Keratinocyte (primary cell): ENCODE data around the gene NLRP6. TPM values are rescaled to one million over a fixed set of nuclear protein-coding genes. Genes with fewer than 3 reads are reported as not detected.
A peak's percentile ranks its signal among the peaks of the same experiment; 100 is the strongest.

Experiments used
- DNase-seq: peaks from one replicate; pipeline ENCODE4 v3.0.0-alpha.2; 2011; ENCODE audit warnings: low read depth, missing footprints, low spot score
- FAIRE-seq: peaks from 2 replicates; lab custom pipeline; 2011; peaks lifted over from hg19 to GRCh38; lab: Jason Lieb, UNC
- H2AFZ ChIP-seq: 2 replicates; pipeline ENCODE4 v1.6.0; 2012; ENCODE audit warnings: low read length, control low read depth, inconsistent platforms; ENCODE audit not compliant: control insufficient read depth
- H3K27ac ChIP-seq: 2 replicates; pipeline ENCODE4 v1.5.1; 2011; ENCODE audit warnings: low read length; ENCODE audit not compliant: control insufficient read depth, insufficient read depth
- H3K27me3 ChIP-seq: 3 replicates; pipeline ENCODE4 v1.6.0; 2011; ENCODE audit warnings: low read length; ENCODE audit not compliant: control insufficient read depth, insufficient read depth; ENCODE audit errors: extremely low read depth
- H3K36me3 ChIP-seq, 2 experiments: 2 replicates in 1 of 2; 3 replicates in 1 of 2; pipeline ENCODE4 v1.5.1; 2011; ENCODE audit warnings: low read length in 2 of 2, mild to moderate bottlenecking in 1 of 2; ENCODE audit not compliant: control insufficient read depth in 2 of 2, insufficient read depth in 2 of 2; ENCODE audit errors: extremely low read depth in 1 of 2
- H3K4me1 ChIP-seq: 3 replicates; pipeline ENCODE4 v1.5.1; 2011; ENCODE audit warnings: low read length; ENCODE audit not compliant: control insufficient read depth, insufficient read depth; ENCODE audit errors: extremely low read depth
- H3K4me2 ChIP-seq: 3 replicates; pipeline ENCODE4 v1.6.0; 2011; ENCODE audit warnings: low read depth, low read length; ENCODE audit not compliant: control insufficient read depth, insufficient read depth; ENCODE audit errors: extremely low read depth
- H3K4me3 ChIP-seq, 3 experiments: fragments of 200-600 bp in 1 of 3; sonication (generic) in 1 of 3; 2 replicates in 2 of 3; 3 replicates in 1 of 3; pipeline ENCODE4 v1.5.1; 2011 to 2016; ENCODE audit warnings: low read length in 3 of 3, mild to moderate bottlenecking in 3 of 3, control low read depth in 2 of 3, inconsistent platforms in 1 of 3, low read depth in 1 of 3, mixed read lengths in 1 of 3, mixed run types in 1 of 3, moderate library complexity in 1 of 3; ENCODE audit not compliant: control insufficient read depth in 2 of 3, insufficient read depth in 2 of 3; ENCODE audit errors: extremely low read depth in 1 of 3
- H3K79me2 ChIP-seq: 2 replicates; pipeline ENCODE4 v1.6.0; 2012; ENCODE audit warnings: low read length; ENCODE audit not compliant: control insufficient read depth, insufficient read depth
- H3K9ac ChIP-seq: 3 replicates; pipeline ENCODE4 v1.6.0; 2011; ENCODE audit warnings: low read length; ENCODE audit not compliant: control insufficient read depth, insufficient read depth; ENCODE audit errors: extremely low read depth
- H3K9me1 ChIP-seq: 3 replicates; pipeline ENCODE4 v1.6.0; 2011; ENCODE audit warnings: low read length; ENCODE audit not compliant: control insufficient read depth, insufficient read depth; ENCODE audit errors: extremely low read depth
- H3K9me3 ChIP-seq: 2 replicates; pipeline ENCODE4 v1.5.1; 2012; ENCODE audit warnings: low read depth, low read length; ENCODE audit not compliant: control insufficient read depth
- H4K20me1 ChIP-seq: 3 replicates; pipeline ENCODE4 v1.6.0; 2011; ENCODE audit warnings: low read length; ENCODE audit not compliant: control insufficient read depth, insufficient read depth; ENCODE audit errors: extremely low read depth
- CTCF ChIP-seq, 3 experiments: IDR thresholded peaks in 1 of 3; conservative IDR thresholded peaks in 1 of 3; optimal IDR thresholded peaks in 1 of 3; 2 replicates in 2 of 3; 3 replicates in 1 of 3; pipeline versions ENCODE3 to v1.5.1; 2011; ENCODE audit warnings: low read length in 3 of 3, mild to moderate bottlenecking in 3 of 3, moderate library complexity in 2 of 3, control low read depth in 1 of 3, inconsistent platforms in 1 of 3; ENCODE audit not compliant: insufficient read depth in 2 of 3; ENCODE audit errors: extremely low read depth in 1 of 3
- EZH2 ChIP-seq: IDR thresholded peaks from one replicate; pipeline ENCODE4 v1.6.1; 2012; ENCODE audit warnings: inconsistent platforms, mild to moderate bottlenecking, low read length, moderate library complexity
- dilution Hi-C: fragments of 300-500 bp; cut with MboI; formaldehyde crosslinking; loops from one replicate; pipeline ENCODE4 v1.7.0; 2020; ENCODE audit warnings: low sequenced_read_pairs; ENCODE audit not compliant: extremely low pct_ligation_motif_present
- polyA plus RNA-seq, 5 experiments: library from polyadenylated mRNA; depleted of rRNA in 3 of 5; stranded (reverse) in 3 of 5; stranded (forward) in 1 of 5; unstranded in 1 of 5; fragments of >200 nt; gene quantifications; 1 replicate in 1 of 5; 2 replicates in 3 of 5; 3 replicates in 1 of 5; pipeline versions ENCODE4 v1.2.1 to v1.2.3, GENCODE V29; 2011 to 2012; ENCODE audit warnings: missing spikeins in 2 of 5, low read depth in 1 of 5, low replicate concordance in 1 of 5

NLRP6 gene
- polyA plus RNA-seq, 1 donor (not counting 4 experiments of a cell fraction or from before 2014, with no cell fraction given) = not detected

GRCh38 chr11:287821-288477 is 9.7 kb downstream of the NLRP6 start:
- Histone ChIP-seq H2AFZ (peak overlapping the region; percentile 78), H3K4me1 (peaks cover 7% of the 10 kb centered on the region), H3K4me2 (peak overlapping the region; percentile 86), H3K4me3 (peak overlapping the region; percentile 35 to 75 (median 54)), H4K20me1 (no peaks in the 10 kb centered on the region), H3K79me2 (no peaks in the 10 kb centered on the region), H3K27me3 (peaks cover 33% of the 10 kb centered on the region), H3K9me1 (no peaks in the 10 kb centered on the region), H3K36me3 (no peaks in the 10 kb centered on the region), H3K9ac (peak overlapping the region; percentile 44), H3K27ac (no peak overlapping the region), H3K9me3 (no peaks in the 10 kb centered on the region)
- DNase-seq = no peak
- TF ChIP-seq EZH2 (no peak), CTCF (optimal IDR thresholded peaks at IDR 0.05 in 1 of 3, IDR thresholded peaks at IDR 0.05 in 1 of 3, conservative IDR thresholded peaks at IDR 0.05 in 1 of 3; ENCODE audit: extremely low read depth in 1 of 3, insufficient read depth in 2 of 3, low read length in 3 of 3) (no peak)
- dilution Hi-C loops = no loop called here
- FAIRE-seq = no peak

- no peak for TF ChIP-seq CTCF (optimal IDR thresholded peaks at IDR 0.05 in 1 of 3, IDR thresholded peaks at IDR 0.05 in 1 of 3, conservative IDR thresholded peaks at IDR 0.05 in 1 of 3; ENCODE audit: extremely low read depth in 1 of 3, insufficient read depth in 2 of 3, low read length in 3 of 3)
- TF ChIP-seq EZH2 = no peak
- Histone ChIP-seq H3K9ac (peak within 1 kb of the TSS; percentile 44), H3K27me3 (peaks cover 30% of the 10 kb centered on the region), H3K4me1 (peaks cover 7% of the 10 kb centered on the region), H3K9me3 (no peaks in the 10 kb centered on the region), H3K79me2 (no peaks in the 10 kb centered on the region), H3K36me3 (no peaks in the 10 kb centered on the region), H3K9me1 (no peaks in the 10 kb centered on the region), H3K27ac (no peak within 1 kb of the TSS), H4K20me1 (no peaks in the 10 kb centered on the region), H3K4me3 (peak within 1 kb of the TSS; percentile 35 to 75 (median 54)), H3K4me2 (peak within 1 kb of the TSS; percentile 86), H2AFZ (peak within 1 kb of the TSS; percentile 78)
- DNase-seq (no peak), FAIRE-seq (no peak)
- dilution Hi-C loops = no loop called here
Measured at GRCh38 chr11:288478-289397, 10.5 kb downstream of the NLRP6 start, which contains the start of gene PGGHG. PGGHG (plus strand) TSS chr11:289126; CDS start chr11:289817, 691 bp downstream.
